Measurements from ENCODE around the gene ACER1. TPM values are rescaled to one million over a fixed set of nuclear protein-coding genes. Genes with fewer than 3 reads are reported as not detected.

Gene ACER1
- total RNA-seq, 1 donor from 2014 or later: not detected

- no peak for DNase-seq
- Histone ChIP-seq H3K27ac (replicated peaks) (peak overlapping the region; percentile 100), H3K9me3 (replicated peaks) (no peaks in the 10 kb centered on the region), H3K4me1 (peaks cover 22% of the 10 kb centered on the region), H3K4me3 (peak overlapping the region; percentile 99), H3K36me3 (peaks cover 19% of the 10 kb centered on the region), H3K27me3 (ENCODE audit: low read depth) (no peaks in the 10 kb centered on the region)
- intact Hi-C loops (cut with micrococcal nuclease): no loop called here
- TF ChIP-seq, protein P1, sequence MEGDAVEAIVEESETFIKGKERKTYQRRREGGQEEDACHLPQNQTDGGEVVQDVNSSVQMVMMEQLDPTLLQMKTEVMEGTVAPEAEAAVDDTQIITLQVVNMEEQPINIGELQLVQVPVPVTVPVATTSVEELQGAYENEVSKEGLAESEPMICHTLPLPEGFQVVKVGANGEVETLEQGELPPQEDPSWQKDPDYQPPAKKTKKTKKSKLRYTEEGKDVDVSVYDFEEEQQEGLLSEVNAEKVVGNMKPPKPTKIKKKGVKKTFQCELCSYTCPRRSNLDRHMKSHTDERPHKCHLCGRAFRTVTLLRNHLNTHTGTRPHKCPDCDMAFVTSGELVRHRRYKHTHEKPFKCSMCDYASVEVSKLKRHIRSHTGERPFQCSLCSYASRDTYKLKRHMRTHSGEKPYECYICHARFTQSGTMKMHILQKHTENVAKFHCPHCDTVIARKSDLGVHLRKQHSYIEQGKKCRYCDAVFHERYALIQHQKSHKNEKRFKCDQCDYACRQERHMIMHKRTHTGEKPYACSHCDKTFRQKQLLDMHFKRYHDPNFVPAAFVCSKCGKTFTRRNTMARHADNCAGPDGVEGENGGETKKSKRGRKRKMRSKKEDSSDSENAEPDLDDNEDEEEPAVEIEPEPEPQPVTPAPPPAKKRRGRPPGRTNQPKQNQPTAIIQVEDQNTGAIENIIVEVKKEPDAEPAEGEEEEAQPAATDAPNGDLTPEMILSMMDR (IDR thresholded peaks at IDR 0.05; ENCODE audit: borderline replicate concordance): no peak
Measured at GRCh38 chr19:6373813-6374108, 40.3 kb upstream of the ACER1 start.

GRCh38 chr19:6373096-6373812, 39.8 kb upstream of the ACER1 start:
- H3K27ac ChIP-seq (replicated peaks): peak overlapping the region; percentile 100
- peak overlapping the region; percentile 99 for H3K4me3 ChIP-seq
- no peaks in the 10 kb centered on the region for H3K27me3 ChIP-seq (ENCODE audit: low read depth)
- H3K36me3 ChIP-seq: peaks cover 20% of the 10 kb centered on the region
- no peaks in the 10 kb centered on the region for H3K9me3 ChIP-seq (replicated peaks)
- intact Hi-C loops (cut with micrococcal nuclease): no loop called here
- peaks cover 22% of the 10 kb centered on the region for H3K4me1 ChIP-seq
- TF ChIP-seq, protein P1 (IDR thresholded peaks at IDR 0.05; ENCODE audit: borderline replicate concordance): no peak
- DNase-seq: peak; percentile 99

GRCh38 chr19:6372594-6373095, 39.2 kb upstream of the ACER1 start, which contains the start of gene ALKBH7:
Gene ALKBH7 (plus strand): TSS chr19:6372794. CDS start chr19:6372821, 27 bp downstream.
- peak within 1 kb of the TSS; percentile 100 for H3K27ac ChIP-seq (replicated peaks)
- intact Hi-C loops (cut with micrococcal nuclease): no loop called here
- no peaks in the 10 kb centered on the region for H3K9me3 ChIP-seq (replicated peaks)
- peaks cover 22% of the 10 kb centered on the region for H3K4me1 ChIP-seq
- no peaks in the 10 kb centered on the region for H3K27me3 ChIP-seq (ENCODE audit: low read depth)
- DNase-seq: peak; percentile 97
- peak within 1 kb of the TSS; percentile 99 for H3K4me3 ChIP-seq
- TF ChIP-seq, protein P1 (IDR thresholded peaks at IDR 0.05; ENCODE audit: borderline replicate concordance): no peak
- peaks cover 26% of the 10 kb centered on the region for H3K36me3 ChIP-seq

GRCh38 chr19:6364353-6364752, 30.9 kb upstream of the ACER1 start:
- Histone ChIP-seq H3K36me3 (peaks cover 64% of the 10 kb centered on the region), H3K27ac (replicated peaks) (no peak overlapping the region), H3K27me3 (ENCODE audit: low read depth) (no peaks in the 10 kb centered on the region), H3K9me3 (replicated peaks) (no peaks in the 10 kb centered on the region), H3K4me1 (peaks cover 15% of the 10 kb centered on the region), H3K4me3 (no peak overlapping the region)
- TF ChIP-seq, protein P1 (IDR thresholded peaks at IDR 0.05; ENCODE audit: borderline replicate concordance): no peak
- intact Hi-C loops (cut with micrococcal nuclease): no loop called here
- DNase-seq: no peak

DNA sequence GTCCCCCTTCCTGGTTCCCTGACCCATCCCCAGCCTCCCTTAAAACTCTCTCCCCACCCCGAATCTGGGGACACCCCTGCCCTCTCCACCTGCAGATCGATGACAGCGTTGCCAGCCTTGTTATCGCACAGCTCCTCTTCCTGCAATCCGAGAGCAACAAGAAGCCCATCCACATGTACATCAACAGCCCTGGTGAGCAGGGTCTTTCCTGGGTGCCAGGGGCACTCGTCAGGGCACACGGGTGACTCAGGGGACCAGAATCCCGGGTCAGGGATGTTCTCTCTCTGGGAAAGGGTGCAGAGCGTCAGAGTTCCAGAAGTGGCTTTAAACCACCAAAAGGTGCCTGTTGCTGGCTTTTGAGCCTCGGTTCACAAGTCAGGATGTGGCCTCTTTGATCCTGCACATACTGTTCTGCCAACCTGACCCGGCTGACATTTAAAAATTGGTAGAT, 29.0 kb upstream of the ACER1 start:
- Histone ChIP-seq H3K27ac (replicated peaks) (peak overlapping the region; percentile 94), H3K4me1 (peaks cover 15% of the 10 kb centered on the region), H3K27me3 (ENCODE audit: low read depth) (no peaks in the 10 kb centered on the region), H3K4me3 (peak overlapping the region; percentile 98), H3K36me3 (peaks cover 46% of the 10 kb centered on the region), H3K9me3 (replicated peaks) (no peaks in the 10 kb centered on the region)
- no peak for DNase-seq
- TF ChIP-seq, protein P1 (IDR thresholded peaks at IDR 0.05; ENCODE audit: borderline replicate concordance): no peak
- intact Hi-C loops (cut with micrococcal nuclease): no loop called here

Measured in left ventricle myocardium inferior (tissue), 1 donor.